Muscle of back (tissue), 13 donors: ENCODE results near the gene MEIS2. TPM values are rescaled to one million over a fixed set of nuclear protein-coding genes. Genes with fewer than 3 reads are reported as not detected.

Experiments used
- DNase-seq, 3 donors: peaks; one replicate each; pipeline versions ENCODE4 v3.0.0 to v3.0.0-alpha.2; 2013
- long read RNA-seq, 9 donors: transcript quantifications; one replicate each; lab custom pipeline, GENCODE V29; 2026
- polyA plus RNA-seq, 10 donors: library from polyadenylated mRNA; unstranded; fragments of 120-200 nt; gene quantifications; one replicate each; pipeline ENCODE4 v1.2.1, GENCODE V29; 2013; ENCODE audit not compliant: insufficient read length in 10 of 10

Gene MEIS2
- 10 to 100 TPM in 5 of 10 donors, 1 to 10 TPM in 5; 8.6 to 21.2 (median 9.8) TPM for polyA plus RNA-seq
- long read RNA-seq, donor 1, partial matches to known transcripts = 0 of 1 reads
- long read RNA-seq, donor 1, other reads (novel, unspliced or antisense) = 0 of 1 reads
- long read RNA-seq, donor 2 = 0 reads
- long read RNA-seq, donor 3 = 0 reads
- long read RNA-seq, donor 4 = 0 reads
- long read RNA-seq, donor 5, partial matches to known transcripts = 0 of 1 reads
- long read RNA-seq, donor 5, other reads (novel, unspliced or antisense) = 0 of 1 reads
- long read RNA-seq, donor 6, full-length matches to known transcripts = 3 of 3 reads
- long read RNA-seq, donor 6, partial matches to known transcripts = 0 of 3 reads
- long read RNA-seq, donor 6, other reads (novel, unspliced or antisense) = 0 of 3 reads
- long read RNA-seq, donor 7 = 0 reads
- long read RNA-seq, donor 8, partial matches to known transcripts = 0 of 1 reads
- long read RNA-seq, donor 8, other reads (novel, unspliced or antisense) = 0 of 1 reads
- long read RNA-seq, donor 9 = 0 reads

DNA sequence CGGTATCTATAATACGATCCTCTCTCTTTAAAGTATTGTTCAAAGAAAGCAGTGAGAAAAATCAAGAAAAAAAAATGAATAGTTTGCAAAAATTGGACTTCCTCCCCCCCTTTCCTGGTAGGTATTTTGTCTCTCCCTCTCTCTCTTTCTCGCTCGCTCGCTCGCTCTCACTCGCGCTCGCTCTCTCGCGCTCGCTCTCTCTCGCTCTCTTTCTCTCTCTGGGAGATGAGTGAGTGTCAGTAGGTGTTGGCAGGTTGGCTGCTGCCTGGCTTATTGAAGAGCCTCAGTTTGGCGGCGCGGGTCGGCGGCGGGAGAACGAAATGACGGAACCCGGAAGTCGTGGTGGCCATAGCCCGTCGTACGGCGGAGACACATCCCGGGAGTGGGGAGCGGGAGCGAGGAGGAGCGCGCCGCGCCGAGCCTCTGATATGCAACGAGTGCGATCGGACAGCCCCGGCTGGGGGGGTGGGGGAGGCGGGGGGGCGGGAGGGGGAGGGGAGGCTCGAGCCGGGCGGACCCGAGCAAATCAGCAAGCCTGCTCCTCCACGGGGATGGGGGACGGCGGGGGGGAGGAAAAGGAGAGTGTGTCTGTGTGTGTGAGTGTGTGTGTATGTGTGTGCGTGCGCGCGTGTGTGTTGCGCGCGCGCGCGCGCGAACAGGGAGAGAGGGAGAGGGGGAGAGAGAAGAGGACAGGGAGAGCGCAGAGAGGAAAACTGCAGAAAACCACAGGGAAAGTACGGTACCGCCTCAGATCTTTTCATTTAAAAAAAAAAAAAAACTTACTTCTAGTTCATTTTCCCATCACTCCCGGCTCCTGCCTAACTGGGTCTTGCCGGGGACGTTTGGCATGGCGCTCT is at the start of gene MEIS2:
Gene MEIS2, minus strand, starts transcription at position 441 of the 857 bp plus-strand sequence. CDS start 1,083 bp downstream, outside the sequence.
- DNase-seq = peak; percentile 96 to 97 (median 96)

DNA sequence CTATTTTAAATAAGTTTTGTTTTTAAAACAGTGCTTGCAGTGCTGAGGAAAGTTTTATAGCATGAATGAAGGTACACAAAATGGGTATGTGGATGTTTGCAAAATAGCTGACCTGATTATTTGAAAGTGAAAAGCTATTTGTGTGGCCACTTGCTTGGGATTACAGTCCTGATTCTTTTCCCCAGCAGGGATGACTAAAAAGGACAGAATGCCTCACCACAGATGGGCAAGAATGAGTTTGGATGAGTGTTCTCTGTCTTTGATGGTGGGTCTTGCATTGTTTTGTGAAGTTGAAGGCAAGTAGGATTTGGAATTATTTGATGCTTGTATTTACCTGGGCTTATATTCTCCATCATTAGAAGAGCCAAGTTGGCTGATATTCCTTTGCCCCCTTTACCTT is 48.8 kb upstream of the MEIS2 start:
- DNase-seq = no peak

DNA sequence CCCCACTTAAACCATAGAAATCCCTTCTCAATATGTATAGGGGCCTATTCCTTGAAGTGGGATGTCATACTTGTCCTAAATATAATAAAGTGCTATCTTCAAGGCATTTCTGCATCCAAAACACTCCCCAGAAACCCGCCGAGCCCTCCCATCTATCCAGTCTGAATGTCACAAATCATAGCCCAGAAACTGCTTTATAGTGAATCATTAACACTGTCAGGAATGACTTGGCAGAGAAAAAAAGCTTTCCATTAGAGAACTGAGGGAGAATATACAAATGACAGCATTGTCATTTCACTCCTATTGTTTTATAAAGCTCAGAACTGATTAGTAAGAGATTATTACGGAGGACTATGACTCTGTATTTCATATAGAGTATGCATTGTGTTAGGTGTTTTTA is 48.4 kb upstream of the MEIS2 start:
- no peak for DNase-seq

DNA sequence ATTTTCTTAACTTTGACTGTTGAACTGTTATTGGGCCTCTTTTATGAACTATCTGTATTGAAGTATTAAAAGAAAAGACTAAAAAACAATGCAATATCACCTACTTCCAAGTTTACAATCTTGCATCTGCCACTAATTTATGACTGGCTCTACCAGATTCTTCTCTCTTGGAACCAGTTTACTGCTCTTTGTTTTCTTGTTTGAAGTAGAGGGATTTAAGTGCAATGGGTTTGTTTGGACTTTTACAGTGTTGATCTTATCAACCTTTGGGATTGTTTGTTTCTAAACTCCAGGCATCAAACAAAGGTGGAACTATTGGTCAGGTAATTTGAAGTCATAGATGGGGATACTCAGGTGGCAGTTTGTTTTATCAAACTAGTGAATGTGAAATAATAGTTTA is 43.0 kb upstream of the MEIS2 start:
- DNase-seq = no peak

DNA sequence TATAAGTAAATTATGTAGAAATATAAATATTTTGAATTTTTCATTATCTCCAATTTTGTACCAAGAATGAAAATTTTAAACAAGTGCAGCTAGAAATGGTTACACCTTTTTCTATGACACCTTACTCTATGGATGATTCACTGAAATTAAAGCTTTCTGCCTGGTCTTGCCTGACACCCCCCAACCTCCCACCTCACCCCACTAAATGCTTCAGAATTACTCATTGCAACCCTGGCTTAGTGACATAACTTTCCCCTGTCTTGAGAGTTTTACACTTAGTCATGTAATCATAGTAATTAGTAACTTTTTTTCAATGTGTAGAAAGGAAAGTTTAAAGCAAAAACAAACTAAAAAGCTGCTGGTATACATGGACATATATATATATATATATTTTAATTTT is 42.0 kb upstream of the MEIS2 start:
- no peak for DNase-seq

DNA sequence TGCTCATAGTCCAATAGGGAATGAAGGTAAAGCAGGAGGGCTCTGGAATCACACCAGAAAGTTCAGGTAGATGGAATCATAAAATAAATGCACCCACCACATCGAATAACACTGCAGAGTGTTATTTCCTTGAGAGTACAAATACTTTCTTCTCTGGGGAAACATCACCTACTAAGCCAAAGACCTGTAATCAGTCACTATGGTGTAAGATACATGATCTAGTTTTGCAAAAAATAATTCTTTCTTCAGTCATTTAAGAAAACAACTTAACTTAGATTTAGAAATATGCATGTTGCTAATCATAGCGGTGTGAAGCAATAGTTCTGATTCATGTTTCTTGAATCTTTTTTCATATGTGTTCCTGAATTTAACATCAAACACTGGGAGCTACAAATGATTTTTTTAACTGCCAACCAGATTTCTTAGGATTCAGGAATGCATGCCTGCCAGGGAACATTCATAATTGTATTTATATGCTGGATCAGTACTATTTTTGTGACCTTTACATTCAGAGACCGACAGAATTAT is 40.2 kb upstream of the MEIS2 start:
- no peak for DNase-seq

DNA sequence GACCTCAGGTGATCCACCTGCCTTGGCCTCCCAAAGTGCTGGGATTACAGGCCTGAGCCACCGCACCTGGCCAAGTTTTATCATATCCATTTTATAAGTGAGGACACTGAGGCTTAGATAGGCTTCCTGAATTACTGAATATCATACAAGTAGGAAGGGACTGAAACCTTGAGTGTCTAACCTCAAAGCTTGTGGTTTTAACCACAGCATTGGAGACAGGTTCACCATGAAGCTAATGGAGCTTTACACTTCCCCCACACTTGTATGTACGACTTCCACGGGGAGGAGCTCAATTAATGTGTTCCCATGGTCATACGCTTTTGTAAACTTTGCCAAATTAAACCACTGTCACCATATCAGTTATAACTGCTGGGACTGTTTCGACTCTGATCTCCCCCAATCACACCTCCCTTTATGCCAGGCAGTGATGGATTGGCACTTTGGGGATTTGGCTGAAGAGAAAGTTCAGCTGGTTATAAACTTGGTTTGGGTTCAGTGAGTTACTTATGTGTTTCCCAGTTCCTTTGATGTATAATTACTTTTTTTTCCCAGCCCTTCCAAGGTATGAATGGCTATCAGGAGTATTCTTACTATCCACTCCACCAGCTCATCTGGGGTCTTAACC is 38.4 kb upstream of the MEIS2 start:
- DNase-seq = no peak

DNA sequence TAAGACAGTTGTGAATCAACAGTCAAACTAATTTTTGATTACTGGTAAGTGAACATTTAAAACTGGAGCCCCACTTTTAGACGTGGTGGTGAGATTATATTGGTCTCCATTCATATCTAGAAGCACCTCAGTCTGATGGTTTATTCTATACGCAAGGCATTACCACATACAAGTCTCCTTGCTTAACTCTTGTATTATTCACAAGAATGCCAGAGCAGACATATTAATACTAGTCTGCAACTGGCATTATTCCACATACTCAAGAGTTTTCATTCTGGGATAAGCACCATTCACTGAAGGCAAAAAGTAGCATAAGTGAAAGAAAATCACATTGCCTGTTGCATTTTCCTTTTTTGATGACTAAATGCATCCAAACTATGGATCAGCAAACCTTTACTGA is 36.9 kb upstream of the MEIS2 start:
- no peak for DNase-seq

DNA sequence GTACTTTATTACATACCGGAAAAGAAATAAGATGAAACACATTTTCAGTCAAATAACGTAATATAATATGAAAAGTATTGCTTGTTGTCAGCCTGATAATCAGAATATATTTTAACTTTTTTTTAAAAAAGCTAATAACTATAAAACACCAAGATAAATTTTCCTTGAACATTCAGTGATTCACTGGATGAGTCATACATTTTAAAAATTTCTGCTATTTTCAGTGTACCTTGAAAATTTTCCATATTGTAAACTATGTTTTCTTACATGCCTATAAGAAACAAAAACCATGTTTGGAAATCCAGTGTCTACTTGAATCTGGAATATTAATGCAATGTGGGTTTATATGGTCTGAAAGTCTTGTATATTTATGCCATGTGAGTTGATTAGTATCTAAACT is 36.3 kb upstream of the MEIS2 start:
- DNase-seq = no peak

DNA sequence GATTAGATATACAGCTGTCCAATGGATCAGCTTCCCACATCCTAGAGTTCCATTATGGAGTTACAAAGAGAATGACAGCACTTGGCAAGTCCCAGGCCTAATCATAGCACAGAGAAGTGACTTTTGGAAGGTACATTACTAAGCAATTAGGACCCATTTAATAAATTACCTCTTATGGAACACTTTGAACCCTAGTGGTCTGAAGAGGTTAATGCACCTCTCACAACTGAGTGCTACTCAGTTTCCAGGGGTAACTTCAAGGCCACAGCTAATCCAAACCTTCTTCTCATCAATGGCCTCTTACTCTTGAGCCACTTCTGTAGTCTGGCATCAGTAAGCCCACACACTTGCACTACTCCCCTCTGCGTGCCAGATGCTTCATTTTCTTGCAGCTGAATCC is 34.9 kb upstream of the MEIS2 start:
- DNase-seq = no peak

DNA sequence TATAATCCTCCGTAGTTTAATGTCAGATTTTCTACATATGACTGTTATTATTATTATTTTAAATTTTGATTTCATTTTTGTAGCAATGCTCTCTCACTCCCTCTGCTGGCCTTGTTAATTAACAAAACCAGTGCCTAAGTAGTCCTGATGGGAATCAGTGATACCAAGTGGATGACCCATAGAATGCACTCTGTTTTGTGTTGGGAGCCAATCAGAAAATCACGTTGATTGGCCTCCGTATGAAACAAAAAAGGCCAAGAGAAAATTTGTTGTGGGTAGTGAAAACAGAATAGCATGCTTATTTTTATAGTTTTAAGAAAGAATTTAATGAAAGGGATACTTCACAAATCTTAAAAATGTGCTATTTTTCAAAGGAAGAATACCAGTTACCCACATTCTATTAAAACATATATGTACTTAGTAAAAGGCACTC is 34.4 kb upstream of the MEIS2 start:
- peak in 1 of 3 donors; percentile 54 for DNase-seq

DNA sequence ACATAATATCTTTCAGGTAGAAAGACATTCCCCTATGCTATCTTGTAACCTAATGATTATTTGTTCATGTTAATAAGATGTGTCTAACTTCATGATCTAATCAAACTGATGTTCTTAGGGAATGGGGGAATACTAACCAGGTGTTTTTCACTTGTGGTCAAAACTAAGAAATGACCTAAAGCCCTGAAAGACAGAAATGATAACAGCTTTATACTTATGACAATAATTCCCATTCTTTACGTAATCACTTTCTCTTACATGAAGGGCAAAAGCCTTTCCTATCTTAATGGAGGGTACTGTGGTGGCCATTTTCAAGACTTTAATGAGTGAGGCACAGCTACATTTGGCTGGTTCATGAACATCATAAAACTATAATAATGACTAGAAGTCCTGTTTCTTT is 33.9 kb upstream of the MEIS2 start:
- no peak for DNase-seq

DNA sequence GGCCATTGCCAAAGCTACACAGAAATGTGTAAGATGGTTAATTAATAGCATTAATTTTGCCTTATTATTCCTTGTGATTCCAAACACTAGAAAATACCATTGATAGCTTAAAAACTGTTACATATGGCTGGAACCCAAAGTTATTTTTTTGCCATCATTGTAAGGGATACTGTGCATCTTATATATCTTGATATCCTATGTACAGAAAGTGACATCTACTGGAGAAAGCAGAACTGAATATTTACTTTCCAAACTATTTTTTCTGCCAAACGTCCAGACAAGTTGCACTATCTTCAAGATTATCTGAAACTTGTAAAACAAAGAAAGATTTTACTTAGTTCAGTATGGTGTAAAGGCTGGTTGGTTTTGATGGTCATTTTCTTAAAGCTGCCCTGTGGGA is 33.3 kb upstream of the MEIS2 start:
- peak in 2 of 3 donors; percentile 29 to 67 for DNase-seq

DNA sequence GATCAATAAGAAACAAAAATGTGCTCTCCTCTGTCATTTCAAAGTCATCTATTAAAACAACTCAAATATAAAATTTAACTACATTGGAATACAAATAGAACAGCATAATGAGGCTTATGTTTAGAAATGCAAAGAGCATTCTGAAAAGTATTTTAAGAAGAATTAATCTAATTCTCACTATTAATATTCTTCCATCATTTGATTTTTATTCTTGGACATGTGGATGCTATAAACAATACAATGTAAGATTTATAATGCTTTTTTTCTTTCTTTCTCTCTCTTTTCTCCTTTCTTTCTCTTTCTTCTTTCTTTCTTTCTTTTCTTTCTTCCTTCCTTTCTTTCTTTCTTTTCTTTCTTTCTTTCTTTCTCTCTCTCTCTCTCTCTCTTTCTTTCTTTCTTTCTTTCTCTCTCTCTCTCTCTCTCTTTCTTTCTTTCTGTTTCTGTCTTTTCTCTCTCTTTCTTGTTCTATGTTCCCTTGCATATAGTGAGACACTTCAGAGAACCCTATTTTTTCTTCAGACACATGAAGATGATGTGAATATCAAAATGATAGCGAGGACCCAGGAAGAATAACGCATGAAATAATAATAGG is 32.6 kb upstream of the MEIS2 start:
- DNase-seq = no peak

DNA sequence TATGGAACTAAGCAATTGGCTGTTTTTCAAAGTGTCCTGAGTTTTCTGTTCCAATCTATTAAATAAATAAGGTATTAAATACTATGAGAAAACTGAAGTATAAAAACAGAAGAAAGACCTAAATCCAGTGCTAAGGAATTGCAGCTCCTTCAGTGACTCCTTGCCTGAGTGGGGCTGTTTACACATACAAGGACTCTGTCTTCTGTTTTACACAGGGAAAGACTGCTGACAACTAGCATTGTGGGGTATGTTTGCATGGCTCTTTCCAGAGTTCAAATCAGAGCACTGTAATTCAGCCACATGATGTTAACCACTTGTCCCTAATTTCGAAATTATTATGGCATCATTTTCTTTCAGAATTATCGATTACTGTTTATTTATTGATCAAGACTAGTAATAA is 31.3 kb upstream of the MEIS2 start:
- no peak for DNase-seq

DNA sequence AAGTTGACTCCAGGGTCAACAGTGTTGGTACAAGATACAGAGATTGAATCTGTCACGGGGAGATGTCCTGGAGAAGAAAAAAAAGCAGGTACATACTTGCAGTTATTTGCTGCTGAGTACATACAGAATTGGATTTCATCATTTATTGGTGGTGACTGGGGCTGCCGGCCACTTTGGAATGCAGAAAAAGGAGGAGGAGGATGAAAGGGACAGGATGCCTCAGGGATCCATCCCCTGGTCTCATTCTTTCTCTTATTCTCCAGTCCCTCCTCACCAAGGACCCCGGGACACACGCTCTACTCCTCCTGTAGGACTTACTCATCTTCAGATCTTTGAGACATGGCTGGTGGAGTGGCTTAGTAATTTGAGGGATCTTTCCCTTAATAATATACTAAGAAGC is 30.0 kb upstream of the MEIS2 start:
- no peak for DNase-seq

DNA sequence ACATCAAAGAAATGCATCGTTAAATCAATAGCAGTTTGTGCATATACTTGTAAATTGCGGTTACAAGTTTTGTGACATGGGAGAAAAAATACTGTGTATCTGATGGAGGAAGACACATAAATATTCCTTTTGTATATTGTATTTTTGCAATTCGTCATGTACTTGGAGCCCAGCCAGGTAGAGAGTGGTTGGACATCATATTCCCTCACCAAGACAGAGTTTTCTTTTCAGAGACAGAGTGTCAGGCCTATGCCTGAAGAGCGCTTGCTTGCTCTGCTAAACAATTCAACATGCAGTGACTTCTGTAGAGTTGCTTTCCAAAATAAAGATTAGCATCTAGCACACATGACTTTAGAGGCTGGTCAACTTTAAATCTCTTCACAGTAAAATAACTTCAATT is 24.8 kb upstream of the MEIS2 start:
- DNase-seq = peak in 1 of 3 donors; percentile 53

DNA sequence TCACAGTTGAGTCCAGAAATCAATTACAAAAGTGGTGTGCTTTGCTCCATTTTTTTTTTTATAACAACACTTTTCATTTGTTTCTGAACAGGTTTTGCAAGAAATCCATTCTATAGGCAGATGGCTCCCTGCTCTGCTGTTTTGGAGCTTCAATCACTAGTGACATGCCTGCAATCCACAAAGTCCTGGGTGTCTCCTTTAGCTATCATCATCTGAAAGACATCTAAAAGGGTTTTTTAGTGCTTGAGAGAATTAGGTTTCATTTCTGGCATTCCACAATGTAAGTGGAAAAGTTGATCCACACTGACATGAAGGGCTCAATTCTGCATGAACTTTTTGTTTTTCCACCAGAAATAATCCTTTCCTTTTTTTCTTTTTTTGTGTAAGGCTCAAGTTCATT is 24.0 kb upstream of the MEIS2 start:
- DNase-seq = peak in 1 of 3 donors; percentile 31

DNA sequence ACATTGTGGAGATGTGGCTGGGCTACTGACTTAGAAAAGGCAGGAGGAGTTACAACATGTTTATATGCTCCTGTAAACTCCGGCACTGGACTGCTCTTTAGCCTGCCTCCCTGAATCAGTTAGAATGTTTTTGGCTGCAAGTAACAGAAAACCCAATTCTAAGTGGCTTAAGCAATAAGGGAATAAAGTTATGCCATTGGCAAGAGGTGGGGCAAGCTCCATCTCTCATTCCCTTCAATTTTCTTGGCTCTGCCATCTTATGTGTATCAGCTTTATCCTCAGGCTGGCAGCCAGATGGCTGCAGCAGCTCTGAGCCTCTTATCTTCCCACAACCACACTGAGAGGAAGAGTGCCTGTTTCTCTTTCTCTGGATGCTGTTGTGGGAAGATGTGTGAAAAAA is 22.4 kb upstream of the MEIS2 start:
- DNase-seq = no peak

DNA sequence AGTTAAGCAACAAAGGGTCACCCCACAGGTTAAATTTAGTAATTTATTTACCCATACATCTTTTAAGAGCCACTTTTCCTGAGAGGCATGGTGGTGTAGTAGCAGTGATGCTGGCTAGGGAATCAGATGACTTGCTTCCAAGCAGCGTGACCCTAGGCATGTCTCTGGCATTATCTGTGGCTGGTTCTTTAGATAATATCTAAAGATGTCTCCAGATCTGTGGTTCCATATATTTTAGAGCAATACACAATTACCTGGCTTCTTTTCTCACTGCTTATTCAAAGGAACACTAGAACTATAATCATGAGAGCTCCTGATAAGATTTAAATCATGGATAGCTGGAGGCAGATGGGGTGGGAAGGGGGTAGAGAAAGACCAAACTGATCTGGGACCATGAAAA is 21.1 kb upstream of the MEIS2 start:
- DNase-seq = no peak

DNA sequence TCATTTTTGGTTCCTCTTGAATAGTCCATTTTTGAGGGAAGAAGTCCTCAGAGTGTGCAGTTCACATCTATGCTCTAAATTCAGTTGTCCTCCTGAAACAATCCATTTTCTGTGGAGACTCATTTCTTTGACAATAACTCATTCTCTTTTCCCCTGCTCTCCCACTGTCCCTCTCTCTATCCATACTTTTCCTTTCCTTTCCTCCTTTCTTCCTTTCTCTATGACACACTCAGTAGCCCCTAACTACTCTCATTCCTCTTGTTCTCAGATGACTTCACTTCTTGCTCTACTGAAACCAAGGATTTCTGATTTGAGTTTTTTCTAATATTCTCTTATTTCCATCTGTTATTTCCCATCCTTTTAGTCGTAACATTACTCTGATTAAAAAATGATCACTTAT is 16.7 kb upstream of the MEIS2 start:
- no peak for DNase-seq

DNA sequence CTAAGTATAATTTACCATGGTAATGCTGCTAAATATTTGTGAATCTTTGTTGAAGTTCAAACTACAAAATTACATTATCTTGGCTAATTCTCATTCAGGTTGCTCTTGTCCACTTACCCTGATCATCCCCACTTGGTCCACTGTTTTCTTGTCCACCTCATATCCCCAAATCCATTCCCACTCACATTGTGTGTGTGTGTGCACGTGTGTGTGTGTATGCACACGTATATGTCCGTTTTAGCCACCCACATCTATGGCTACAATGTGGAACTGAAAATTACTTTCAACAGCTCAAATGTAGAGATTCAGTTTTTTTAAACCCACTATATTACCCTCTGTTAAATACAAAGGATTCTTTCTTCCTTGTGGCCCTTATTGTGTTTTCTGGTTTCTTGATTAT is 15.2 kb upstream of the MEIS2 start:
- DNase-seq = no peak
